Trophoblast cell (in vitro differentiated cells and primary cell): ENCODE data around the gene SH3BP5L.
"Not testable (repeated sequence)": the region's sequence is repeated elsewhere in the genome, so short reads cannot be mapped to it uniquely, and the experiment has no call there.

Experiments used
- DNase-seq, 2 donors: peaks; one replicate each; pipeline ENCODE4 v3.0.0-alpha.2; 2016
- H2AFZ ChIP-seq: 2 replicates; pipeline ENCODE4 v1.6.1; 2013; ENCODE audit warnings: low read length, moderate library complexity, mild to moderate bottlenecking; ENCODE audit not compliant: insufficient read depth, poor library complexity
- H2AK5ac ChIP-seq: 2 replicates; pipeline ENCODE4 v1.6.1; 2013; ENCODE audit warnings: mild to moderate bottlenecking, low read length
- H2BK120ac ChIP-seq: 2 replicates; pipeline ENCODE4 v1.6.1; 2013; ENCODE audit warnings: low read length, mild to moderate bottlenecking, moderate library complexity; ENCODE audit not compliant: insufficient read depth, poor library complexity
- H2BK12ac ChIP-seq: 2 replicates; pipeline ENCODE4 v1.6.1; 2013; ENCODE audit warnings: mild to moderate bottlenecking, low read length, moderate library complexity
- H2BK5ac ChIP-seq: 2 replicates; pipeline ENCODE4 v1.6.1; 2013; ENCODE audit warnings: low read length, low read depth, moderate library complexity, mild to moderate bottlenecking; ENCODE audit not compliant: poor library complexity
- H3K14ac ChIP-seq: 2 replicates; pipeline ENCODE4 v1.6.1; 2013; ENCODE audit warnings: mild to moderate bottlenecking, low read length
- H3K18ac ChIP-seq: 2 replicates; pipeline ENCODE4 v1.6.1; 2013; ENCODE audit warnings: mild to moderate bottlenecking, low read length
- H3K23ac ChIP-seq: 2 replicates; pipeline ENCODE4 v1.6.1; 2013; ENCODE audit warnings: low read length
- H3K27ac ChIP-seq: 2 replicates; pipeline ENCODE4 v1.5.1; 2013; ENCODE audit warnings: low read depth, mild to moderate bottlenecking, inconsistent platforms, low read length, moderate library complexity
- H3K27me3 ChIP-seq: 2 replicates; pipeline ENCODE4 v1.6.1; 2013; ENCODE audit warnings: inconsistent platforms, mild to moderate bottlenecking, low read length, moderate library complexity; ENCODE audit not compliant: insufficient read depth
- H3K36me3 ChIP-seq, 2 experiments: 1 replicate in 1 of 2; 2 replicates in 1 of 2; pipeline ENCODE4 v1.6.1; 2013; ENCODE audit warnings: low read length in 2 of 2, mild to moderate bottlenecking in 2 of 2, moderate library complexity in 1 of 2; ENCODE audit not compliant: insufficient read depth in 2 of 2, control insufficient read depth in 1 of 2
- H3K4ac ChIP-seq: 2 replicates; pipeline ENCODE4 v1.6.1; 2013; ENCODE audit warnings: low read depth, mild to moderate bottlenecking, low read length, moderate library complexity
- H3K4me1 ChIP-seq, 2 experiments: 1 replicate in 1 of 2; 2 replicates in 1 of 2; pipeline ENCODE4 v1.6.1; 2013; ENCODE audit warnings: low read length in 2 of 2, mild to moderate bottlenecking in 2 of 2, moderate library complexity in 1 of 2; ENCODE audit not compliant: insufficient read depth in 2 of 2, control insufficient read depth in 1 of 2
- H3K4me2 ChIP-seq: 2 replicates; pipeline ENCODE4 v1.6.1; 2013; ENCODE audit warnings: inconsistent platforms, mild to moderate bottlenecking, low read length, moderate library complexity
- H3K4me3 ChIP-seq: 2 replicates; pipeline ENCODE4 v1.5.1; 2013; ENCODE audit warnings: mild to moderate bottlenecking, low read depth, low read length, inconsistent platforms
- H3K79me1 ChIP-seq: one replicate; pipeline ENCODE4 v1.6.1; 2013; ENCODE audit warnings: low read length
- H3K79me2 ChIP-seq: 2 replicates; pipeline ENCODE4 v1.6.1; 2013; ENCODE audit warnings: low read length, mild to moderate bottlenecking; ENCODE audit not compliant: control insufficient read depth, insufficient read depth, poor library complexity
- H3K9ac ChIP-seq: 2 replicates; pipeline ENCODE4 v1.6.1; 2013; ENCODE audit warnings: mild to moderate bottlenecking, low read length
- H3K9me3 ChIP-seq: 2 replicates; pipeline ENCODE4 v1.6.1; 2013; ENCODE audit warnings: low read depth, mild to moderate bottlenecking, control low read depth, inconsistent platforms, low read length; ENCODE audit not compliant: insufficient read depth
- H4K12ac ChIP-seq: 2 replicates; pipeline ENCODE4 v1.6.1; 2013; ENCODE audit warnings: low read depth, mild to moderate bottlenecking, low read length, moderate library complexity
- H4K8ac ChIP-seq: 2 replicates; pipeline ENCODE4 v1.6.1; 2013; ENCODE audit warnings: low read depth, mild to moderate bottlenecking, low read length, moderate library complexity
- H4K91ac ChIP-seq: one replicate; pipeline ENCODE4 v1.6.1; 2013; ENCODE audit warnings: low read depth, mild to moderate bottlenecking, low read length, moderate library complexity
- WGBS: extraction: QIAGEN DNeasy Blood & Tissue Kit; methylation state at CpG from one replicate; pipeline ENCODE4 v1.1.7; 2013; ENCODE audit warnings: missing lambda C conversion rate; ENCODE audit not compliant: insufficient read length, insufficient coverage; ENCODE audit errors: extremely low coverage; 5-methylcytosine and 5-hydroxymethylcytosine counted together

SH3BP5L gene

GRCh38 chr1:248798791-248799190, 26.9 kb downstream of the SH3BP5L start:
- Histone ChIP-seq H4K91ac (no peak overlapping the region), H3K14ac (no peak overlapping the region), H3K27me3 (no peaks in the 10 kb centered on the region), H2BK12ac (no peak overlapping the region), H2AFZ (no peak overlapping the region), H3K4ac (no peak overlapping the region), H3K4me3 (no peak overlapping the region), H4K12ac (no peak overlapping the region), H3K4me1 (no peaks in the 10 kb centered on the region), H2BK5ac (no peak overlapping the region), H3K79me1 (no peaks in the 10 kb centered on the region), H2BK120ac (no peak overlapping the region), H3K4me2 (no peak overlapping the region), H3K79me2 (no peaks in the 10 kb centered on the region), H3K36me3 (no peaks in the 10 kb centered on the region), H3K27ac (no peak overlapping the region), H3K18ac (no peak overlapping the region), H2AK5ac (no peak overlapping the region), H4K8ac (no peak overlapping the region), H3K23ac (no peak overlapping the region), H3K9ac (no peak overlapping the region), H3K9me3 (peaks cover 15% of the 10 kb centered on the region)
- no CpG with 5 or more reads among the region's 3 CpGs for WGBS
- no peak for DNase-seq

GRCh38 chr1:248794663-248795062, 31.1 kb downstream of the SH3BP5L start:
- not testable (repeated sequence) for H4K91ac ChIP-seq, H3K23ac ChIP-seq, H3K18ac ChIP-seq, H3K79me1 ChIP-seq, H2BK120ac ChIP-seq, H3K27ac ChIP-seq, H3K9ac ChIP-seq, H2AFZ ChIP-seq, H2BK12ac ChIP-seq, H3K27me3 ChIP-seq, H2AK5ac ChIP-seq, H2BK5ac ChIP-seq, H4K12ac ChIP-seq, H4K8ac ChIP-seq, H3K4me2 ChIP-seq, H3K4ac ChIP-seq, H3K4me3 ChIP-seq, DNase-seq, H3K36me3 ChIP-seq, H3K79me2 ChIP-seq, H3K14ac ChIP-seq, H3K4me1 ChIP-seq
- WGBS, result no CpG with 5 or more reads among the region's 5 CpGs
- peaks cover 15% of the 10 kb centered on the region for H3K9me3 ChIP-seq

- no peaks in the 10 kb centered on the region for H3K4me1 ChIP-seq
- no peaks in the 10 kb centered on the region for H3K79me1 ChIP-seq
- H3K9me3 ChIP-seq, result peaks cover 18% of the 10 kb centered on the region
Measured at GRCh38 chr1:248793592-248793991, 32.1 kb downstream of the SH3BP5L start.

DNA sequence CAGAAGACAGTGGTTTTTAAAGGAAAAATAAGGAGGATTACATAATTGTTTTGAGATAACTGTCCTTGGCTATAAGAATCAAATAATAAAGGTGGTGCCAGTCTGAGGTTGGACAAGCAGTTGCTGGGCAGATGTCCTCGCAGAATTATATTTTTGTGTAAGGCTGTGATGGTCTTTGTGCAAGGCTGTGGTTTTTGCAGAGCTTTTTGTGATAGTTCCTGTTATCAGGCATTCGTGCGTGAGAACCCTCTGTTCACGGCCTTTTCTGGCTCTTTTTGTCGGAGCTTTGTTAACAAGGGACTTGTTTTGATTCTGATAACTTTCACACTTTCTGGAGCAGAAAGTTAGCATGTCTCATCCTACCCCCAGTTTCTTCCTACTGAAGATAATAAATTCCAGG, 33.4 kb downstream of the SH3BP5L start:
- no peak overlapping the region for H3K14ac ChIP-seq
- H3K4ac ChIP-seq, result no peak overlapping the region
- no peak overlapping the region for H4K12ac ChIP-seq
- no peak overlapping the region for H3K4me3 ChIP-seq
- H3K23ac ChIP-seq, result no peak overlapping the region
- H2BK5ac ChIP-seq, result no peak overlapping the region
- WGBS, result no CpG with 5 or more reads among the region's 5 CpGs
- H3K79me1 ChIP-seq, result no peaks in the 10 kb centered on the region
- no peak for DNase-seq
- no peak overlapping the region for H3K4me2 ChIP-seq
- no peaks in the 10 kb centered on the region for H3K4me1 ChIP-seq
- H3K27ac ChIP-seq, result no peak overlapping the region
- peaks cover 24% of the 10 kb centered on the region for H3K9me3 ChIP-seq
- no peak overlapping the region for H3K18ac ChIP-seq
- no peak overlapping the region for H4K91ac ChIP-seq
- no peak overlapping the region for H3K9ac ChIP-seq
- no peaks in the 10 kb centered on the region for H3K27me3 ChIP-seq
- H2AFZ ChIP-seq, result no peak overlapping the region
- no peak overlapping the region for H2BK12ac ChIP-seq
- no peak overlapping the region for H2AK5ac ChIP-seq
- H3K36me3 ChIP-seq, result no peaks in the 10 kb centered on the region
- no peak overlapping the region for H2BK120ac ChIP-seq
- no peaks in the 10 kb centered on the region for H3K79me2 ChIP-seq
- H4K8ac ChIP-seq, result no peak overlapping the region

More at GRCh38 chr1:248793592-248793991, 32.1 kb downstream of the SH3BP5L start:
- Histone ChIP-seq H2BK120ac (no peak overlapping the region), H4K8ac (no peak overlapping the region), H3K79me2 (no peaks in the 10 kb centered on the region), H3K23ac (no peak overlapping the region), H3K27ac (no peak overlapping the region), H3K4me2 (no peak overlapping the region), H3K9ac (no peak overlapping the region), H4K91ac (no peak overlapping the region), H2BK5ac (no peak overlapping the region), H2BK12ac (no peak overlapping the region), H3K36me3 (no peaks in the 10 kb centered on the region), H2AK5ac (no peak overlapping the region), H3K14ac (no peak overlapping the region), H2AFZ (no peak overlapping the region), H4K12ac (no peak overlapping the region), H3K4me3 (no peak overlapping the region), H3K27me3 (no peaks in the 10 kb centered on the region), H3K4ac (no peak overlapping the region), H3K18ac (no peak overlapping the region)
- DNase-seq, result no peak
